RCC 7860 (cell line): ENCODE measurements around the gene ATP5F1E.

ENCODE experiments used
- DNase-seq: peaks from one replicate; pipeline ENCODE4 v3.0.0-alpha.2; 2015; ENCODE audit warnings: low spot score
- FAIRE-seq: peaks from 2 replicates; lab custom pipeline; 2012; peaks lifted over from hg19 to GRCh38; lab: Jason Lieb, UNC

The ATP5F1E gene

DNA sequence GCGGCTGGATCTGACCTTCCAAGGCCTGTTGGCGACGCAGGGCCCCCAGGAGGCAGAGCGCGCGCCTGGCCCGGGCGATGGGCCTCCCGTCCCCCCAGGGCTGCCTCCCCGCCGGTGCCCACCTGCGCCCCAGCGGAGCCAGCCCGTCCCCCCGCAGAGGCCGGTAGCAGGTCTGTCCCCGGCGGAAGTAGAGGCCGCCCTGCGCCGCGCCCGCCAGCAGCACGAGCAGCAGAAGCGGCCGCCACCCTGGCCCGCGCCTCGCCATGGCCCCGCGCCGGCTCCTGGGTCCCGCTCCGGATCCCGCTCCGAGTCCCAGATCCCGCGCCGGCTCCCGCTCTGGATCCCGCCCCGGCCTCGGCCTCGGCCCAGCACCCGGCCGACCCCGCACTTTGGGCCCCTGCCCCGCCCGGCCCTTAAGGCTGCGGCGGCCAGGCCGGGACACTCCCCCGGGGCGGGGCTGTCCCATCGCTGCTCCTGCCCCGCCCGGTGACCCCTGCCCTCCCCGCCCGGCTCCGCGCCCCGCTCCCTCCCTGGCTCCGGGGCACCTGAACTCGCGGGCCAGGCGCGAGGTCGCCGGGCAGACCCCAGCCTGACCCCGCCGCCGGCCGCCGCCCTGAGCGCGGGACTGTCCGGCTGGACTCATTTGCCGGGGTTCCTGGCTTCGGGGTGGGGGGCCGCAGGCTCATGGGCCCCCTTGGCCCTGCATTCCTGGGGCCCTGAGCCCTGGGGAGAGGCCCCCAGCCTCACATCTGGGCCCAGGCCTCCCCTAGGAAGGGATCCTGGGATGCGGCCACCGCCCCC, 25.1 kb downstream of the ATP5F1E start, which contains the start of gene CTSZ:
Gene CTSZ (minus strand): TSS at position 391 of the 801 bp plus-strand sequence. CDS start 126 bp downstream, at position 265.
- no peak for FAIRE-seq
- peak; percentile 47 for DNase-seq

DNA sequence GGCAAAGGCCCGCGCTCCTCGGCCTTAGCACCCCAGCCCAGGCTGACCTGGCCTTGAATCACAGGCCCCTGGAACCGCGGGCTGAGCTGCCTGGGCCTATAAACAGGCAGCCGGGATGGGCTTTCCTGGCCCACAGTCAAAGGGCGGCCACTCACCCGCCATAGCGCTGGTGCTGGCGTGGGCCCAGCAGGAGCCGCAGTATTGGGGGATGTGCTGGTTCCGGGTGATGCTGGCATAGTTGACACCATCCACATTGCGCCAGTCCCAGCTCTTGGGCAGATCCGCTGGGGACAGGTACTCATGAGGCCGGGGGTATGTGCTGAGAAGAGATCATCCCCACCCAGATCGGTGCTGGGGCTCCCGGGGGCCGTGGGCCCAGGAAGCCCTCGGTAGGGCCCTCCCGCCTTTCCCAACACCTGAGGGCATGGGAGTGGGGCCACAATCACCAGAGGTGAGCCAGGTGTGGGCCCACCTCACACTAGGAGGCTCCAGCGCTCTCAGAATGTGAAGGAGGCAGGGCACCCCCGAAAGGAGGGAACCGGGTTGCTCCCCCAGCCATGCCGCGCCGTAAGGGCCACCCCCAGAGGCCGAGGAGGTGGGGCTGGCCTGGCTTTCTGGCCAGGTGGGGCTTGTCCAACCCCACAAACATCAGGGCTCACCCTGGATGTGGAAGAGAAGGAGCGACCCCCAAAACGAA, 25.8 kb downstream of the ATP5F1E start:
- no peak for FAIRE-seq
- peak; percentile 35 for DNase-seq

- no peak for FAIRE-seq
- DNase-seq: no peak
Observed at GRCh38 chr20:59005523-59006166, 26.5 kb downstream of the ATP5F1E start.

DNA sequence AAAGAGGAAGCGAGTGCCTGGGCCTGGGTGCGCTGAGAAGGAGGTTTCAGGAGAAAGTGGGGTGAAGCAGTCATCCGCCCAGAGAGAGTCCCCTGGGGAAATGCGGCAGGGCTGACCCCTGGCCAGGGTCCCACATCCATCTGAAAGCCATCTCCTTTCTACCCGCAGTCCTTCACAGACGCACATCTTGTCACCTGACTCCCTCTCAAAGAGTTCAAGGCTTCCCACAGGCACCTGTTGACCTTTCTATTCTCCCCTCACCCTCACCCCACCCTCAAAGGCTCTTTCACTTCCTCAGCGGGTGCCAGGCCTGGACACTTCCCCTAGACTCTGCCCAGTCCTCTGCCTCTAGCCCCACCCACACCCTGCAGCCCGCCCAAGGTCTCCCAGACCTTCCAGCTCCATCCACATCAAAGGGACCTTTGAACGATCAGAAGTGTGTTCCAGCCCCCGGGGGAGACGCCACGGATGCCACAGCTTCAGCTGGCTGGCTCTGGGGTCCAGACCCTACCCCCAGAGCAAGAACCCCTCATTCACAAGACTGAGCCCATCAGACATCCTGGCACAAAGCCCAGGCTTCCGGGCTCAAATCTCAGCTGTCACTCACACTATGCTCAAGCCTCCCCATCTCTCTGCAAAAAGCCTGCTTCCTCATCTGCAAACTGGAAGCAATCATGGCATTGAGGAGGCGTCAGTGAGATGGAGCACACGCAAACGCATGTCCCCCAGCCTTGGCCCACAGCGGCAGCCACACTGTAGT, 27.2 kb downstream of the ATP5F1E start:
- DNase-seq (no peak), FAIRE-seq (no peak)

- FAIRE-seq: no peak
- no peak for DNase-seq
Observed at GRCh38 chr20:59004493-59004762, 27.7 kb downstream of the ATP5F1E start.

DNA sequence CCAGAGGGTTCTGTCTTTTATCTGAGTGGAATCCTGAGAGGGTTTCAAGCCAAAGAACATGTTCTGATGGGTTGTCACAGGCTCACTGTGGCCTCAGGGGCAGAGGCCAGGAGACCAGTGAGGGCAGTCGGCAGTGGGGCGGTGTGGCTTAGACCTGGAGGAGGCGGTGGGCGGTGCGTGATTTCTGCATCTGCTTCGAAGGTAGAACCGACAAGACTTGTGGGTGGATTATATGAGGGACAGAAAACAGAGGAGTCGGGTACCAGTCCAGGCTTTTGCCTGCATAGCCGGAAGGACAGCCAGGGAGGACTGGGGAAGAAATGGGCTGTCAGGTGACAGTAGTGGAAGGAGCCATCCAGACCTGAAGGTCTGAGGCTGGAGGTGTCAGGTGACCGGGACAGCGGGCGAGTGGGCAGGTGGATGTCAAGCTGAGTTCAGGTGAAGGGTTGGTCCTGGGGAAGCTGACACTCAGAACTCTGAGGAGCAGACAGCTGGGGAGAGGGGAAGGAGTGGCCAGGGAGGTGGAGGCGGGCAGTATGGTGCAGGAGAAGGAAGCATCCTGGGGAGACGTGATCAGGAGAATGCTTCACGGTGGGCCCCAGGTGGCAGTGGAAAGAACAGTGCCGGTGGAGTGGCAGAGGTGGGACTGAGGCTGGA, 28.2 kb downstream of the ATP5F1E start:
- FAIRE-seq (no peak), DNase-seq (no peak)

DNA sequence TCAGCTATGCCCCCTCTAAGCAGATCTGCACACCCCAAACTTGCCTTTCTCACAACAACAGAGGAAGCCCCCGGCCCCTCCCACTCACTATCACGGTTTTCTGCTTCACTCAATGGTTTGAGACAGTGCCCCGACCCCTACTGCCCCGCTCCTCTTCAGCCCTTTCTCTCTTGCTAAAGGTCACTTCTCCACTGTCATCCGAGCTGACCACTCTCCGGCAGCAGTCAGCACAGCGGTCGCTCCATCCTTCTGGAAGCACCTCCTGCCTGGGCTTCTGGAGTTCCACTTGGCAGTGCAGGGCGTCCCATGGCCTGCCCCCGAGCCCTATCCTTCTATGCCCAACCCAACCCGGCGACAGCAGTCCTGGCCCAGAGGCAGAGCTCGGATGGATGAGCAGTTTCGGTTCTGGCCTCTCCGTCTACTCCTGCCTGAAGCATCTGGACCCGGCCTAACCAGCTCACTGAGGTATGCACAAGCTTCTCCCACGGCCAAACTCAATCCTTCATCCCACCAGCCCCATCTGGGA, 29.2 kb downstream of the ATP5F1E start:
- DNase-seq (no peak), FAIRE-seq (no peak)

DNA sequence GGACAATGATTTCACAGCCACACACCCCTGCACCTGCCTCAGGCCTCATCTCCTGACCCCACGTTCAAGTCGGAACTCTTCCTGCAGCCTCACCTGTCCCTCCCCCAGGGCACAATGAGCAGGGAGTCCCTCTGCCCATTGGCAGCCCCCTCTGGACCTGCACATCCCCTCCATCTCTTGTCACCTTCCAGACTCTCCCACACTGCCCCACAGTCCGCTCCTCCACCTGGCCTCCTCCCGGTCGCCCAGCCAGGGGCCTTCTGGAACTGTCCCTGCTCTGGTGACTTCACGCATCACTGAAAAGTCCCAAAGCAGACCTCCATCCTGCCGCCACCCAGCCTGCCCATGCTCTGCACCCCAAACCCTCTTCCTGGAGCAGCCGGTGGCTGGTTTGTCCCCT, 29.7 kb downstream of the ATP5F1E start:
- no peak for DNase-seq
- FAIRE-seq: no peak

DNA sequence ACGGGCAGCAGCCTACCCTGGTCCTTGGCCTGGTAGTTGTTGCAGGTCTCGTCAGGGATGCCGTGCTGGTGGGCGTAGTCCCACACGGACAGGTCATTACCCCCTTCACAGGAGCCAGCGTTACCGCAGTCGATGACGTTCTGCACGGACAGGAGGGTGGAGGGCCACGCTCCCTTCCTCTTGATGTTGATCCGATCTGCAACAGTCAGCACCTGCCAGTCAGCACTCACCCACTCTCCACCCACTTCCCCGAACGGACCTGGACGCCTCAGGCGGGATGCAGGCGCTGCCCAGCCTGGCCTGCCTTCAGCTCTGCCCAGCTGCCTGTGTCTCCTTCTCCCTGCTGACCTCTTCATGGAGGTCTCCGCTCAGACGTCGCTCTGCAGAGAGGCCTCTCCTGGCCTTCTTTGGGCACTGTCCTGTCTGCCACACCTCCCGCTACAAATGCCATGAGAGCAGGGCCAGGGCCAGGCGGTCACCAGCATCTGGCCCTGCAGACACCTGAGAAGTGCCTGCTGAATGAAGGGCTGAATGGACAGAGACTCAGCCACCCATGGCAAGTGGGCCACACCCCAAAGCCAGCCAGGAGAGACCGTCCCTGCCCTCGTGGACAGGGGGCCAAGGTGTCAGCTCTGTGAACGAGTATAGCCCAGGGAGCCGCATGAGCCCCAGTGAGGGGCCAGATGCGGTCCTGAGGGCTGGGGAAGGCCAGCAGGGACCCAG, 30.5 kb downstream of the ATP5F1E start:
- DNase-seq (no peak), FAIRE-seq (no peak)

DNA sequence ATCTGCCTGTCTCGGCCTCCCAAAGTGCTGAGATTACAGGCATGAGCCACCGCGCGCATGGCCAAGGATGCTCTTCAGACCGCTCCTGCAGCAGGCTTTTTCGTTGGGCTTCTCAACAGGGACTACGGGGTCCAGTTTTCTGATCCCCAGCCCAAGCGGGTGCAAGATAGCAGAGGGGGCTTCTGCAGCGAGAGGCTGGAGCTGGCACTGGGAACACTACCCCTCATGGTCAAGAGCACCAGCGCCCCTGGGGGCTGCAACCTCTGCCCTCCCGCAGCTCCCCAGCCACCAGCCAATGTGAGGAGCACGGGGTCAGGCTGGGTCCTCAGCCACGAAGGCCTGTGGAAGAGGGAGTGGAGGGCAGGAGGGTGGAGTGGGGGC, 31.1 kb downstream of the ATP5F1E start:
- FAIRE-seq: no peak
- no peak for DNase-seq

GRCh38 chr20:59000326-59000725, 31.8 kb downstream of the ATP5F1E start:
- FAIRE-seq (no peak), DNase-seq (no peak)

DNA sequence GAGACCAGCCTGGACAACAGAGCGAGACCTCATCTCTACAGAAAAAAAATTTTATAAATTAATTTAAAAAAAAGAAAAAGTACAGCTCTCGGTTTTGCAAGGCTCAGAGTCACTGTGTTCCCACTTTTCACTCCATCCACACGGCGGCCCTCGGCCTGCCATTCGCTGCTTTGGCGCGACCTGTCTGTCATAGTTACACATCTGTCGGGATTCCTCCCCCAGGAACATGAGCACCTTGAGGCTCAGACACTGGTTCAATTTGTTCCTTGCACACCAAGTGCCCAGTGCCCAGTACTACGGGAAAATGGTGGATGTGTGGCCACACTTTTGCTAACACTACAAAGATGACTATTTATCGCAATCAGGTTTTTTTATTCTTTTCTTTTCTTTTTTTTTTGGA, 33.5 kb downstream of the ATP5F1E start:
- DNase-seq (no peak), FAIRE-seq (no peak)

DNA sequence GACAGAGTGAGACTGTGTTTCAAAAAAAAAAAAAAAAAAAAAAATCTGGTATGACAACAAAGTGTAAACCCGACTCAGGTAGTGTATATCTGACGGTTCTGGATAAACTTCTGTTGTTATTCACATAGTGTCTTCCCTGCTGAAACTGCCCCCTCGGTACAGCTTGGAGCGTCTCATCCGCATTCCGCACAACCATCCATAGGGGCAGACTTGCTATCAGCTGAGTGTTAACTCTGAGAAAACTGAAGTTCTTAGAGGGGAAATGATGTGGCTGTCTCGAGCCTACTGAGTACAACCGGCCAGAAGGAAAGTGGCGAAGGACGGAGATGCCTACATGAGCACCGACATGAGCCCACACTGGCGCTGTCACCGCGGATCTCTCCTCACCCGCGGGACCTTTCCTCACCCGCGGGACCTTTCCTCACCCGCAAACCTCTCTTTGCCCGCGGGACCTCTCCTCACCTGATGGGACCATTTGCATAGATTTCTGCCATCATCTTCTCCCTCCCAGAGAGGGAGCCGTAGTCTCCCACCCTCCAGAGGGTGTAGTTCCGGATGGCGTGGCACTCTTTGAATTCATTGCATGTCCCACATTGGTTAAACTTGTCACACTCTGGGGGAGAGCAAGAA, 34.9 kb downstream of the ATP5F1E start:
- no peak for DNase-seq
- no peak for FAIRE-seq

DNA sequence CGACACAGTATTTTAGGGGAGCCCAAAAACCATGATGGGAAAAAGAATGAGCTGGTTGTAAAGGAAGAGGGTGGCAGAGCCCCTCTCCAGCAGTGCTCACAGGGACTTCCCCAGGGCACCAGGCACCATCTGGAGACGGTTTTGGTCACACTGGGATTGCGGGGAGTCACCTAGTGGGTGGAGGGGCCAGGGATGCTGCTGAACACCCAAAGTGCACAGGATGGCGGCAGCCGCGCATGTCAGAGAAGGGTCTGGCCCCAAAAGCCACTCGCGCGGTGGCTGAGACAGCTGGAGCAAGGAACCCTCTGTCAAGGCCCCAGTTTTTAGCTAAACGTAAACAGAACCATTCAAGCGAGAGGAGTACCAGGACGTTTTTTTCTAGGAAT, 35.9 kb downstream of the ATP5F1E start:
- FAIRE-seq (no peak), DNase-seq (no peak)

DNA sequence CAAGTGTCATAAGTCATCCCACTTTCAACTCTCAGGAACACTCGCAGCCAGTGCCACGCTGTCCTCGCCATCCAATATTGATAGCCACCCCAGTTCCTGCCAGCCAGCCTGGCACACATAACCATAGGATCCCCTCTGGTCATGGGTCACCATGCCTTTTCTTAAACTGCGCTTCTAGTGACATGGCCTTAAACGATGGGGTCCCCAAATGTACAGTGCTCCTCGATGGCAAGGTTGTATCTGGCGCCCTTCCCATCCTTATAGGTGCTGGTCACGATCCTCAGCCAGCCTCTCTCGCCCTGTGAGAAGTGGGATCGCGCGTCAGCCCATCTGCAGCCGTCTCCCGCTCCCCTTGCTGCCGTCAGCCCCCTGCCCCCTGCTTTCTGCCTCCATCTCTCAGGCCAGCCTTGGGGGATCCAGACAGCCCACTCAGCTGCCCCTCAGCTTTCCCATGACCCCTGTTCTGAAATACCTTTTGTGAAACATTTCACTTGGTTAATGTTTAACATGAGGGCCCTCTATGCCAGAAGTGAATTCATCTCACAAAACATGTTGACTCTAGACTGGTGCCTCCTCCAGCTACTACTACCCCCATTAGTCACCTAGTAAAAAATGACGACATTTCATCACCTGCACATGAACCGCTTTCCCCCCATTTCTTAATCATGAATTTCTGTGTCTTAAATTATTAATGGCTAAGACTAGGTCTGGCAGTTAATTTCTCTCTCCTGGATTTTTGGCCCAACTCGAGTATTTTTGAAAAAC, 36.5 kb downstream of the ATP5F1E start:
- DNase-seq (peak; percentile 48), FAIRE-seq (no peak)

DNA sequence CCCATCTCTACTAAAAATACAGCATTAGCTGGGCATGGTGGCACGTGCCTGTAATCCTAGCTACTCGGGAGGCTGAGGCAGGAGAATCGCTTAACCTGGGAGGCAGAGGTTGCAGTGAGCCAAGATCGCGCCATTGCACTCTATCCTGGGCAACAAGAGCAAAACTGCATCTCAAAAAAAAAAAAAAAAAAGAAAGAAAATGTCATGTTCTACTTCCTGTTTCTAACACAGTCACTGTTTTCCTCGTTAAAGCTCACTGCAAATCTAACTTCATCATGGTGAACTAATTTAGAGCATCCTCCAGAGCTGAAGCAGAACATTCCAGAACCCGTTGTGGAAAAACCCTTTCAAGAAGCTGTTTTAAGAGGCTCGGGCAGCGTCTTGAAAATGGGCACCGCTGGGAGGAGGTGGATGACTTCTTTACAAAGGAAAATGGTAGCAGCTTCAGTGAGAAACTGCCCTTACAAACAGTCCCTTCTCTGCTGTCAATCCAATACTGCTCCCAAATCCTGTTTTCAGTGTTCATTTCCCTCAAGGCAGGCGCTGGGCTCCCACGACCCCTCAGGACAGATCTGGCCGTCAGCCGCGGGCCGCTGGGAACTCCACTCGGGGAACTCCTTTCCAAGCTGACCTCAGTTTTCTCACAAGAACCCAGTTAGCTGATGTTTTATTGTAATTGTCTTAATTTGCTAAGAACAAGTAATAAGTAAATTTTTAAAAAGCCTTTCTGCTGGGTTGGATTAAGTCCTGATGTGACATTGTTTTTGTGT, 37.6 kb downstream of the ATP5F1E start:
- FAIRE-seq (no peak), DNase-seq (no peak)

DNA sequence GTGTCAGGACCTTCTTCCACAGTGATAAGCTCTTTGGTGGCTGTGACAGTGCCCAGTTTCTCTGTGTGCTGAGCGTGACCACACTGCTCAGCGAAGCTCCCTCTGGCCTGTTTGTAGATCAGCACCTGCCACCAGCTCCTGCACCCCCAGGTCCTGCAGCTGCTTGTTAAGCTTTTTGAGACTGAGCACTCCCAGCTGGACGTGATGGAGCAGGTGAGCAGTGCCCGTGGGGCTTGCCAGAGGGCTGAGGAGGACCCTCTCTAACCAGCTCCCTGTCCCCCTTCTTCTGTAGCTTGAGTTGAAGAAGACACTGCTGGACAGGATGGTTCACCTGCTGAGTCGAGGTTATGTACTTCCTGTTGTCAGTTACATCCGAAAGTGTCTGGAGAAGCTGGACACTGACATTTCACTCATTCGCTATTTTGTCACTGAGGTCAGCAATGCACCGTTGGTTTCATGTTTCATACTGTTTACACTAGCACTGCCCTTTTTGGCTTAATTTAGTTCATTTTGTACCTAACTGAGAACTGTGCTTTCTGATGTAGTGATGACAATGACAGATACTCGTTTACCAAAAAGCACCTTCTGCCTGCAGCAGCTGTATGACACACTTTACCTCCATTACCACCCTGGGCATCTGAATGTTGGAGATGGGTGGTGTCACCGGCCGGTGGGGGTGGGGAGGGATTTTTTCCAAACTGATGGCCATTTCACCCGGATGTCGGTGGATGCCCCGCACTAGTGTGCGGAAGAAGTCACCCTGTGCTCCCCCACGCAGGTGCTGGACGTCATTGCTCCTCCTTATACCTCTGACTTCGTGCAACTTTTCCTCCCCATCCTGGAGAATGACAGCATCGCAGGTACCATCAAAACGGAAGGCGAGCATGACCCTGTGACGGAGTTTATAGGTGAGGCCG, 38.5 kb downstream of the ATP5F1E start:
- DNase-seq (no peak), FAIRE-seq (no peak)
